ENCODE results near the gene PLA2G4C. TPM values are rescaled to one million over a fixed set of nuclear protein-coding genes. Genes with fewer than 3 reads are reported as not detected.
A peak's percentile ranks its signal among the peaks of the same experiment; 100 is the strongest.

PLA2G4C gene
- total RNA-seq, 1 donor: 6.3 TPM

DNA sequence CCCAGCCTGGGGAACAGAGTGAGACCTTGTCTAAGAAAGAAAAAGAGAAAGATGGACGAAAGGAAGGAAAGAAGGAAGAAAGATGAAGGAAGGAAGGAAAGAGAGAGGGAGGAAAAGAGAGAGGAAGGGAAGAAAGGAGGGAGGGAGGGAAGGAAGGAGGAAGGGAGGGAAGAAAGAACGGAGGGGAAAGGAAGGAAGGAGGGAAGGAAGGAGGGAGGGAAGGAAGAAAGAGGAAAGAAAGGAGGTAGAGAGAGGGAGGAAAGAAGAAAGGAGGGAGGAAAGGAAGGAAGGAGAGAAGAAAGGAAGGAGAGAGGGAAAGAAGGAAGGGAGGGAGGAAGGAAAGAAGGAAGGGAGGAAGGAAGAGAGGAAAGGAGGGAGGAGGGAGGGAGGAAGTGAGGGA lies 87.6 kb downstream of the PLA2G4C start:
- TF ChIP-seq, protein P1, sequence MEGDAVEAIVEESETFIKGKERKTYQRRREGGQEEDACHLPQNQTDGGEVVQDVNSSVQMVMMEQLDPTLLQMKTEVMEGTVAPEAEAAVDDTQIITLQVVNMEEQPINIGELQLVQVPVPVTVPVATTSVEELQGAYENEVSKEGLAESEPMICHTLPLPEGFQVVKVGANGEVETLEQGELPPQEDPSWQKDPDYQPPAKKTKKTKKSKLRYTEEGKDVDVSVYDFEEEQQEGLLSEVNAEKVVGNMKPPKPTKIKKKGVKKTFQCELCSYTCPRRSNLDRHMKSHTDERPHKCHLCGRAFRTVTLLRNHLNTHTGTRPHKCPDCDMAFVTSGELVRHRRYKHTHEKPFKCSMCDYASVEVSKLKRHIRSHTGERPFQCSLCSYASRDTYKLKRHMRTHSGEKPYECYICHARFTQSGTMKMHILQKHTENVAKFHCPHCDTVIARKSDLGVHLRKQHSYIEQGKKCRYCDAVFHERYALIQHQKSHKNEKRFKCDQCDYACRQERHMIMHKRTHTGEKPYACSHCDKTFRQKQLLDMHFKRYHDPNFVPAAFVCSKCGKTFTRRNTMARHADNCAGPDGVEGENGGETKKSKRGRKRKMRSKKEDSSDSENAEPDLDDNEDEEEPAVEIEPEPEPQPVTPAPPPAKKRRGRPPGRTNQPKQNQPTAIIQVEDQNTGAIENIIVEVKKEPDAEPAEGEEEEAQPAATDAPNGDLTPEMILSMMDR (IDR thresholded peaks at IDR 0.05; ENCODE audit: insufficient read depth, low read length): no peak
- no peak overlapping the region for H3K4me3 ChIP-seq (ENCODE audit: low read depth, low read length)
- no peak for DNase-seq (ENCODE audit: low read depth)

DNA sequence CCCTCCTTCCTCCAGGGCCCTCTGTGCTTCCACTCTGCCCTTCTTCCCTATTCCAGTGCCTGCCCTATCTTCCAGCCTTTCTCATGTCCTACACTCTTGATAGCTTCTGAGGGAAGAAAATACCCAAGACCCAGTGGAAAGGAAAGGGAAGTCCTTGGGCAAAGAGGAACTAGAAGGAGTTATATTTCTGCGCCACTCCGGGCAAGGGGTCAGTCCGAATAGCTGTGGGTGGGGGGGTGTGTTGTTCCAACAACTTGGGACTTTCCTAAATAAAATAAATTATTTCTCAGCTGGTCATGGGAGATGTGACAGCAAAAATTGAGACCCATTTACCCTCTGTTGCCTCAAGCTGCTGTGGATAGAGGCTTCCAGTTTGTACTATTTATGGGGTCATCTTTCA lies 89.9 kb downstream of the PLA2G4C start:
- no peak for DNase-seq (ENCODE audit: low read depth)
- no peak overlapping the region for H3K4me3 ChIP-seq (ENCODE audit: low read depth, low read length)
- TF ChIP-seq, protein P1 (IDR thresholded peaks at IDR 0.05; ENCODE audit: insufficient read depth, low read length): no peak

DNA sequence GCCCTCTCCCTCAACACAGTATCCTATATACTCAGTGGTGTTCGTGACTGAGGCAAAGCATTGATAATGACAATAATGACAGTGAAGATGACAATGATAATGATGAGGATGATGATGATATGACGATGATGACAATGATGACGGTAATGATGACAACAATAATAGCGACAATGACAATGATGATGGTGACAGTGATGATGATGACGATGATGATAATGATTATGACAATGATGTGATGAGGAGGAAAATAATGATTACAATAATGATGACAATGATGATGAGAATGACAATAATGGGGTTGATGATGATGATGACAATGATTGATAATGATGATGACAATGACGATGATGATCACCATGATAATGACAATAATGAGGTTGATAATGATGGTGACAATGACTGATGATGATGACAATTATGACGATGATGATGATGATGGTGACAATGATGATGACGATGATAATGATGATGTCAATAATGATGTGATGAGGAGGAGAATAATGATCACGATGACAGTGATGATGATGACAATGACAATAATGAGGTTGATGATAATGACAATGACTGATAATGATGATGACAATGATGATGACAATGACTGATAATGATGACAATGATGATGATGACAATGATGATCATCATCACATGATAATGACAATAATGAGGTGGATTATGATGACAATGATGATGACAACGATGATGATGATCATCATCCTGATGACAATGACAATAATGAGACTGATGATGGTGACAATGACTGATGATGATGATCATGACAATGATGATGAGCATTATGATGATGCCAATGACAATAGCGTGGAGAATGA lies 99.5 kb downstream of the PLA2G4C start:
- no peak overlapping the region for H3K4me3 ChIP-seq (ENCODE audit: low read depth, low read length)
- TF ChIP-seq, protein P1 (IDR thresholded peaks at IDR 0.05; ENCODE audit: insufficient read depth, low read length): no peak
- no peak for DNase-seq (ENCODE audit: low read depth)

- DNase-seq (ENCODE audit: low read depth): no peak
- TF ChIP-seq, protein P1 (IDR thresholded peaks at IDR 0.05; ENCODE audit: insufficient read depth, low read length): peak; percentile 30
Observed at GRCh38 chr19:48006762-48007161, 103.9 kb downstream of the PLA2G4C start.

DNA sequence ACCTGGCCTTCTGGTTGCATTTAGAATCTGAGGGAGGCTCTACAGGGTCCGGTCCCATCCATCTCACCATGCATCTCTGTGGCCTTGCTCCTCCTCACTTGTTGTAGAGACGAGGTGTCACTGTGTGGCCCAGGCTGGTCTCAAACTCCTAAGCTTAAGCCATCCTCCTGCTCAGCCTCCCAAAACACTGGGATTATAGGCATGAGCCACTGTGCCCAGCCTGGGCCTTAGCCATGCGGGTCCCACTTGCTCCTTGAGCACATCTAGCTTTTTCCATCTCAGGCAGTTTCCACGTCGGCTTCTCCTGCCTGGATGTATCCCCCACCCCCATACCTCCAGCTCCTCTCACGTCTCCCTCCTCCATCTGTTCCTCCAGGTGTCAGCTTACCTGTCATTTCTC lies 106.4 kb downstream of the PLA2G4C start:
- H3K4me3 ChIP-seq (ENCODE audit: low read depth, low read length): no peak overlapping the region
- DNase-seq (ENCODE audit: low read depth): no peak
- TF ChIP-seq, protein P1 (IDR thresholded peaks at IDR 0.05; ENCODE audit: insufficient read depth, low read length): no peak

More at GRCh38 chr19:48006762-48007161, 103.9 kb downstream of the PLA2G4C start:
- H3K4me3 ChIP-seq (ENCODE audit: low read depth, low read length): no peak overlapping the region

DNA sequence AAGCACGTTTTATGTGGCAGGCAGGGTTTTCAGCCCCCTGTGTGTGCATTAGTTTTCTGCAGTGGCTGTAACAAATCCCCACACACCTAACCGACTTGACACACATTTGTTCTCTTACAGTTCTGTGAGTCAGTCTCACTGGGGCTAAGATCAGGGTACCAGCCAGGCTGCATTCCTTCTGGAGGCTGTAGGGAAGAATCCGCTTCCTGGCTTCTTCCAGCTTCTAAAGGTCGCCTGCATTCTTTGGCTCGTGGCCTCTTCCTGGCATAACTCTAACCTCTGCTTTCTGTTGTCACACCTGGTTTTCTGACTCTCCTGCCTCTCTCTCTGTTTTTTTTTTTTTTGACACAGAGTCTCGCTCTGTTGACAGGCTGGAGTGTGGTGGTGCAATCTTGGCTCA lies 109.8 kb downstream of the PLA2G4C start:
- H3K4me3 ChIP-seq (ENCODE audit: low read depth, low read length): no peak overlapping the region
- no peak for DNase-seq (ENCODE audit: low read depth)
- TF ChIP-seq, protein P1 (IDR thresholded peaks at IDR 0.05; ENCODE audit: insufficient read depth, low read length): no peak
